Fibroblast of mammary gland (primary cell): ENCODE data around the gene HJV.
"Not testable (repeated sequence)": the region's sequence is repeated elsewhere in the genome, so short reads cannot be mapped to it uniquely, and the experiment has no call there.

Experiments
- DNase-seq: peaks from one replicate; pipeline ENCODE4 v3.0.0-alpha.2; 2010; ENCODE audit warnings: low read depth
- H3K4me3 ChIP-seq: 2 replicates; pipeline ENCODE4 v1.5.1; 2011; ENCODE audit warnings: low read depth, mild to moderate bottlenecking, low read length, moderate library complexity; ENCODE audit not compliant: control insufficient read depth
- CTCF ChIP-seq: conservative IDR thresholded peaks from 2 replicates; pipeline ENCODE4 v1.5.1; 2011; ENCODE audit warnings: low read depth, low read length, inconsistent platforms; ENCODE audit not compliant: control insufficient read depth, insufficient read depth

The HJV gene, protein sequence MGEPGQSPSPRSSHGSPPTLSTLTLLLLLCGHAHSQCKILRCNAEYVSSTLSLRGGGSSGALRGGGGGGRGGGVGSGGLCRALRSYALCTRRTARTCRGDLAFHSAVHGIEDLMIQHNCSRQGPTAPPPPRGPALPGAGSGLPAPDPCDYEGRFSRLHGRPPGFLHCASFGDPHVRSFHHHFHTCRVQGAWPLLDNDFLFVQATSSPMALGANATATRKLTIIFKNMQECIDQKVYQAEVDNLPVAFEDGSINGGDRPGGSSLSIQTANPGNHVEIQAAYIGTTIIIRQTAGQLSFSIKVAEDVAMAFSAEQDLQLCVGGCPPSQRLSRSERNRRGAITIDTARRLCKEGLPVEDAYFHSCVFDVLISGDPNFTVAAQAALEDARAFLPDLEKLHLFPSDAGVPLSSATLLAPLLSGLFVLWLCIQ

GRCh38 chr1:146021622-146022402 lies at the start of gene HJV:
TSS of gene HJV (minus strand) at chr1:146021735. CDS start at chr1:146020231, 1,504 bp downstream.
- TF ChIP-seq CTCF: no peak
- H3K4me3 ChIP-seq: no peak within 1 kb of the TSS
- no peak for DNase-seq

- DNase-seq, H3K4me3 ChIP-seq: not testable (repeated sequence)
Measured at GRCh38 chr1:146059148-146059547, 37.6 kb upstream of the HJV start.

GRCh38 chr1:146051852-146052676 lies 30.5 kb upstream of the HJV start:
- peak; percentile 98 for DNase-seq
- H3K4me3 ChIP-seq: peak overlapping the region; percentile 39

- no peak for TF ChIP-seq CTCF
- DNase-seq: no peak
- H3K4me3 ChIP-seq: peak overlapping the region; percentile 27
Measured at GRCh38 chr1:146051452-146051851, 29.9 kb upstream of the HJV start.

GRCh38 chr1:146050652-146050963 lies 29.1 kb upstream of the HJV start:
- not testable (repeated sequence) for DNase-seq, H3K4me3 ChIP-seq

DNA sequence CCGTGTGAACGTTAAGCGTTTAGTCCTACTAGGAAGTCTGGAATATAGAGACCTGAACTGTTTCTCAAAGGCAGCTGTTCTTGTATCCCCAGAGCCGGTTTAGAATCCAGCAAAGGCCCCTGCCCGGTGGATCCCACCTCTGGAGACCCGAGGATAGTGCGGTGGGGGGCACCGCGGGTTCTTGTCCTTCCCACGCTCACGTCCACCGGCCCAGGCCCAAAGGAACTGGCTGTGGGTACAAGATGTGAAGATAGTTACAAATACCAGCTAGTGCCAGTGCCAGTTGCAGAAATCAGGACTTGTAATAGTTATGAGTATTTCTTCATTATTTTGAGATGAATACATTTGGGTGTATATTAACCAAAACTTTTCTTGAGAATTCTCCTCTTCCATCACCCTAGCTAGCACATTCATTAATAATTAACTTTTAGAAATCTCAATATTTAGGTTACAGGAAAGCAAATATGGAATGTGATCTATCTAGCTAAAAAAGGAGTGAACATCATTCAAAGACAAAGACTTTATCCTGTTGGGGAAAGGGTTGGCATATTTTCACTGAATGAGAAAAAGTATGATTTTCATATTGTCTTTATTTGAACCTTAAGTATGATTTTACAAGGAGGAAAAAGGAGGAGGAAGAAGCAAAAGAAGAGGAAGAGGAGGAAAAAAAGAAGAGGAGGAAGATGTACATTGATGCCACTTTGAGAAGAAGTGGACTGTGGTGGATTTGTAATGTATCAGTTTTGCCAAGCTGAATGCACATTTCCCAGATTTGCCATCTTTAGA lies 28.5 kb upstream of the HJV start:
- H3K4me3 ChIP-seq, DNase-seq: not testable (repeated sequence)

- no peak for DNase-seq
- TF ChIP-seq CTCF: no peak
Measured at GRCh38 chr1:146049436-146049835, 27.9 kb upstream of the HJV start.

GRCh38 chr1:146048514-146049115 lies 27.1 kb upstream of the HJV start:
- peak; percentile 24 for DNase-seq
- H3K4me3 ChIP-seq: not testable (repeated sequence)

More at GRCh38 chr1:146049436-146049835, 27.9 kb upstream of the HJV start:
- H3K4me3 ChIP-seq: no peak overlapping the region
